ENCODE results near the gene SELL.
"Not testable (repeated sequence)": the region's sequence is repeated elsewhere in the genome, so short reads cannot be mapped to it uniquely, and the experiment has no call there.

Gene SELL

GRCh38 chr1:169704797-169705196, 6.6 kb downstream of the SELL start:
- no peak for DNase-seq

GRCh38 chr1:169701261-169702005, 10.0 kb downstream of the SELL start:
- no peak for DNase-seq

- DNase-seq: no peak
Observed at GRCh38 chr1:169699707-169700106, 11.7 kb downstream of the SELL start.

- no peak for DNase-seq
Observed at GRCh38 chr1:169698976-169699375, 12.4 kb downstream of the SELL start.

- no peak for DNase-seq
Observed at GRCh38 chr1:169697755-169698154, 13.7 kb downstream of the SELL start.

- DNase-seq: no peak
Observed at GRCh38 chr1:169696273-169697100, 14.9 kb downstream of the SELL start.

- no peak for DNase-seq
Observed at GRCh38 chr1:169694304-169695075, 16.9 kb downstream of the SELL start.

GRCh38 chr1:169692756-169693460, 18.5 kb downstream of the SELL start:
- no peak for DNase-seq

GRCh38 chr1:169690489-169690888, 20.9 kb downstream of the SELL start:
- DNase-seq: no peak

- DNase-seq: no peak
Observed at GRCh38 chr1:169689395-169689794, 22.0 kb downstream of the SELL start.

GRCh38 chr1:169688377-169688776, 23.0 kb downstream of the SELL start:
- DNase-seq: not testable (repeated sequence)

- no peak for DNase-seq
Observed at GRCh38 chr1:169683661-169684060, 27.8 kb downstream of the SELL start.

GRCh38 chr1:169683168-169683567, 28.3 kb downstream of the SELL start:
- DNase-seq: not testable (repeated sequence)

GRCh38 chr1:169682071-169682470, 29.3 kb downstream of the SELL start:
- DNase-seq: no peak

GRCh38 chr1:169681140-169681539, 30.3 kb downstream of the SELL start:
- DNase-seq: peak; percentile 7

- DNase-seq: no peak
Observed at GRCh38 chr1:169680377-169681019, 30.9 kb downstream of the SELL start.

- DNase-seq: no peak
Observed at GRCh38 chr1:169679692-169680091, 31.7 kb downstream of the SELL start.

GRCh38 chr1:169676001-169676400, 35.4 kb downstream of the SELL start:
- peak; percentile 21 for DNase-seq

GRCh38 chr1:169670836-169671235, 40.6 kb downstream of the SELL start:
- DNase-seq: no peak

- DNase-seq: not testable (repeated sequence)
Observed at GRCh38 chr1:169670244-169670643, 41.2 kb downstream of the SELL start.

- not testable (repeated sequence) for DNase-seq
Observed at GRCh38 chr1:169667699-169668596, 43.5 kb downstream of the SELL start.

Measured in fibroblast of skin of abdomen (primary cell).